OCI-LY7 (cell line): Measurements from ENCODE around the gene DNAH6. TPM values are rescaled to one million over a fixed set of nuclear protein-coding genes. Genes with fewer than 3 reads are reported as not detected.

Experiments used
- BruUV-seq: library from RNA; stranded (reverse); fragments of 400-500 nt; replicated peaks from 2 replicates; lab custom pipeline; 2021; lab: Mats Ljungman, UMichigan
- CTCF ChIA-PET: fragments of 300-600 bp; sonication (Branson Sonifier 250); formaldehyde crosslinking; loops from one replicate; lab custom pipeline; 2022; ENCODE audit warnings: antibody characterized with exemption; ENCODE audit not compliant: unreplicated experiment; lab: Charles Lee
- POLR2A ChIA-PET: fragments of 300-600 bp; sonication (Branson Sonifier 250); formaldehyde crosslinking; loops from one replicate; lab custom pipeline; 2022; ENCODE audit warnings: antibody characterized with exemption; lab: Charles Lee
- DNase-seq: peaks from one replicate; pipeline ENCODE4 v3.0.0-alpha.2; 2015; ENCODE audit warnings: low spot score
- H2AFZ ChIP-seq: fragments of 200-600 bp; sonication (generic), shearing (Covaris generic); 2 replicates; pipeline ENCODE4 v1.6.1; 2014; ENCODE audit warnings: mild to moderate bottlenecking, antibody characterized with exemption, low read length, moderate library complexity
- H3K27ac ChIP-seq: fragments of 200-600 bp; sonication (generic); 2 replicates; pipeline ENCODE4 v1.5.1; 2014; ENCODE audit warnings: mixed run types, low read depth, mild to moderate bottlenecking, moderate library complexity, low read length, inconsistent platforms; ENCODE audit not compliant: poor library complexity, severe bottlenecking
- H3K36me3 ChIP-seq: fragments of 200-600 bp; sonication (generic); 2 replicates; pipeline ENCODE4 v1.6.1; 2014; ENCODE audit warnings: mild to moderate bottlenecking, antibody characterized with exemption, low read length, moderate library complexity, mixed read lengths; ENCODE audit not compliant: insufficient read depth
- H3K4me1 ChIP-seq: fragments of 200-600 bp; sonication (generic); 2 replicates; pipeline ENCODE4 v1.5.1; 2014; ENCODE audit warnings: mild to moderate bottlenecking, low read length; ENCODE audit not compliant: insufficient read depth, poor library complexity, severe bottlenecking
- H3K4me2 ChIP-seq: fragments of 200-600 bp; sonication (generic); 2 replicates; pipeline ENCODE4 v1.6.1; 2014; ENCODE audit warnings: mild to moderate bottlenecking, low read length
- H3K4me3 ChIP-seq: fragments of 200-600 bp; sonication (generic); 2 replicates; pipeline ENCODE4 v1.5.1; 2014; ENCODE audit warnings: mild to moderate bottlenecking, low read depth, low read length; ENCODE audit not compliant: poor library complexity, severe bottlenecking
- H3K79me2 ChIP-seq: fragments of 200-600 bp; sonication (generic); 2 replicates; pipeline ENCODE4 v1.6.1; 2016; ENCODE audit warnings: low read depth, mild to moderate bottlenecking, low read length, moderate library complexity, mixed read lengths; ENCODE audit not compliant: insufficient read depth
- H3K9me2 ChIP-seq: fragments of 200-600 bp; sonication (generic); 2 replicates; pipeline ENCODE4 v1.6.1; 2016; ENCODE audit warnings: mild to moderate bottlenecking, low read length, mixed read lengths; ENCODE audit not compliant: insufficient read depth
- H3K9me3 ChIP-seq: fragments of 200-600 bp; sonication (generic); 2 replicates; pipeline ENCODE4 v1.6.1; 2014; ENCODE audit warnings: mild to moderate bottlenecking, mixed run types, low read length, mixed read lengths
- H4K20me1 ChIP-seq: fragments of 200-600 bp; sonication (generic); 2 replicates; pipeline ENCODE4 v1.6.1; 2014; ENCODE audit warnings: mild to moderate bottlenecking, antibody characterized with exemption, low read length, moderate library complexity, mixed read lengths; ENCODE audit not compliant: insufficient read depth
- CTCF ChIP-seq: fragments of 200-600 bp; sonication (generic); conservative IDR thresholded peaks from 2 replicates; pipeline ENCODE4 v1.5.1; 2014; ENCODE audit warnings: mild to moderate bottlenecking, antibody characterized with exemption, low read length, moderate library complexity, mixed read lengths
- EZH2phosphoT487 ChIP-seq: fragments of 200-600 bp; sonication (generic); IDR thresholded peaks from 2 replicates; pipeline ENCODE4 v1.6.1; 2018; ENCODE audit warnings: low read depth, borderline replicate concordance, mild to moderate bottlenecking, mixed run types, antibody characterized with exemption, low read length, moderate library complexity, mixed read lengths
- intact Hi-C: fragments of 100-400 bp; cut with micrococcal nuclease; formaldehyde crosslinking; loops from one replicate; pipeline ENCODE4 v1.10.0; 2022; ENCODE audit not compliant: unreplicated experiment
- total RNA-seq, 2 experiments: library from RNA; depleted of rRNA in 1 of 2; stranded (reverse); fragments of >200 nt in 1 of 2; shearing (Covaris generic) in 1 of 2; gene quantifications; 2 replicates each; pipeline ENCODE4 v1.2.3, GENCODE V29; 2014 to 2022

The DNAH6 gene
- total RNA-seq, 2 experiments from 2014 or later = 0.63 to 1.6 TPM

GRCh38 chr2:84716564-84716963 lies 200.3 kb downstream of the DNAH6 start:
- H3K79me2 ChIP-seq = no peaks in the 10 kb centered on the region
- CTCF ChIA-PET = no interaction called here
- H3K27ac ChIP-seq = no peak overlapping the region
- H3K36me3 ChIP-seq = no peaks in the 10 kb centered on the region
- no peak overlapping the region for H3K4me2 ChIP-seq
- H3K9me2 ChIP-seq = no peaks in the 10 kb centered on the region
- H3K9me3 ChIP-seq = no peaks in the 10 kb centered on the region
- DNase-seq = no peak
- H4K20me1 ChIP-seq = no peaks in the 10 kb centered on the region
- intact Hi-C loops = no loop called here
- POLR2A ChIA-PET = no interaction called here
- H2AFZ ChIP-seq = no peak overlapping the region
- no peaks in the 10 kb centered on the region for H3K4me1 ChIP-seq
- TF ChIP-seq EZH2phosphoT487 (no peak), CTCF (no peak)
- no TSS peak for BruUV-seq
- H3K4me3 ChIP-seq = no peak overlapping the region

- POLR2A ChIA-PET = no interaction called here
- Histone ChIP-seq H3K79me2 (no peaks in the 10 kb centered on the region), H2AFZ (no peak overlapping the region), H3K4me1 (no peaks in the 10 kb centered on the region), H3K4me3 (no peak overlapping the region), H3K27ac (no peak overlapping the region), H3K4me2 (no peak overlapping the region), H4K20me1 (no peaks in the 10 kb centered on the region), H3K36me3 (no peaks in the 10 kb centered on the region), H3K9me2 (no peaks in the 10 kb centered on the region), H3K9me3 (no peaks in the 10 kb centered on the region)
- no peak for TF ChIP-seq CTCF
- no peak for TF ChIP-seq EZH2phosphoT487
- no peak for DNase-seq
- CTCF ChIA-PET = no interaction called here
- BruUV-seq = no TSS peak
- intact Hi-C loops = no loop called here
These were observed 201.0 kb downstream of the DNAH6 start for GRCh38 chr2:84717302-84717701.

GRCh38 chr2:84719434-84719833 lies 203.1 kb downstream of the DNAH6 start:
- no peaks in the 10 kb centered on the region for H4K20me1 ChIP-seq
- DNase-seq = no peak
- CTCF ChIA-PET = no interaction called here

More at GRCh38 chr2:84719434-84719833, 203.1 kb downstream of the DNAH6 start:
- Histone ChIP-seq H3K9me2 (no peaks in the 10 kb centered on the region), H3K36me3 (no peaks in the 10 kb centered on the region), H2AFZ (no peak overlapping the region), H3K9me3 (no peaks in the 10 kb centered on the region), H3K79me2 (no peaks in the 10 kb centered on the region), H3K4me2 (no peak overlapping the region), H3K4me3 (no peak overlapping the region), H3K27ac (no peak overlapping the region), H3K4me1 (no peaks in the 10 kb centered on the region)
- POLR2A ChIA-PET = interaction anchor here (0.7 kb wide), 1 partner anchor 430 kb away, joined by 3 read pairs; no protein-coding TSS in a partner anchor
- intact Hi-C loops = no loop called here
- no peak for TF ChIP-seq CTCF
- no peak for TF ChIP-seq EZH2phosphoT487
- no TSS peak for BruUV-seq
